ENCODE results near the gene SEMA3B. TPM values are rescaled to one million over a fixed set of nuclear protein-coding genes. Genes with fewer than 3 reads are reported as not detected.
"Not testable (repeated sequence)": the region's sequence is repeated elsewhere in the genome, so short reads cannot be mapped to it uniquely, and the experiment has no call there.

SEMA3B gene
- total RNA-seq, 1 experiment from 2014 or later, result 0.85 TPM

- in situ Hi-C loops (cut with HindIII; ENCODE audit: low pct_unique_long_range_greater_than_20kb, low sequenced_read_pairs), result no loop called here
- DNase-seq (ENCODE audit: low read depth, low spot score), result no peak
Observed at GRCh38 chr3:50236484-50237132, 32.3 kb upstream of the SEMA3B start.

DNA sequence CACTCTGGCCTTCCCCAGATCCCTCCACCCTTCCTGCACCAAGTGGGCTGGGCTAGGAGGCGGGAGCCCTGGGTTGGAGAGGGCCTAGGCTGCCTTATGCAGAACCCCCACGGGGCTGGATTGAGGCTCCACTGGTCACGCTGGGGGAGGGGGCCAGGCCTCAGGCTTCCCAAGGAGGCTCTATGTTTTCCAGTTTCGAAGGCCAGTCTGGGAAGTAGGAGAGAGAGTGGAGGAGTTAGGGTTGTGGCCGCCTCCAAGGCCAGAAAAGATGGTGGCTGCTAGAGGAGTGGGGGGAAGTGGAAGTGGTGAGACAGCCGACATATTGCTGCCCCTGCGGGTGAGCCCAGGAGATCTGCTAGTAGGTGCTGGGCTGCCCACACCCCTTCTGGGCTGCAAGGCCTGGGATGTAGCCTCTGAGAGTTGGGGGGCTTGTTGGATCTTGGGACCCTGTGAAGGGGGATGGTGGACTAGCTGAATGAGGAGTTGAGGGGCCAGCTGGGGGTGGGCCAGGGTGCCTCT is 31.8 kb upstream of the SEMA3B start:
- in situ Hi-C loops (cut with HindIII; ENCODE audit: low pct_unique_long_range_greater_than_20kb, low sequenced_read_pairs), result no loop called here
- DNase-seq (ENCODE audit: low read depth, low spot score), result no peak

- DNase-seq (ENCODE audit: low read depth, low spot score), result peak; percentile 78
- in situ Hi-C loops (cut with HindIII; ENCODE audit: low pct_unique_long_range_greater_than_20kb, low sequenced_read_pairs), result no loop called here
Observed at GRCh38 chr3:50237754-50238548, 31.0 kb upstream of the SEMA3B start.

DNA sequence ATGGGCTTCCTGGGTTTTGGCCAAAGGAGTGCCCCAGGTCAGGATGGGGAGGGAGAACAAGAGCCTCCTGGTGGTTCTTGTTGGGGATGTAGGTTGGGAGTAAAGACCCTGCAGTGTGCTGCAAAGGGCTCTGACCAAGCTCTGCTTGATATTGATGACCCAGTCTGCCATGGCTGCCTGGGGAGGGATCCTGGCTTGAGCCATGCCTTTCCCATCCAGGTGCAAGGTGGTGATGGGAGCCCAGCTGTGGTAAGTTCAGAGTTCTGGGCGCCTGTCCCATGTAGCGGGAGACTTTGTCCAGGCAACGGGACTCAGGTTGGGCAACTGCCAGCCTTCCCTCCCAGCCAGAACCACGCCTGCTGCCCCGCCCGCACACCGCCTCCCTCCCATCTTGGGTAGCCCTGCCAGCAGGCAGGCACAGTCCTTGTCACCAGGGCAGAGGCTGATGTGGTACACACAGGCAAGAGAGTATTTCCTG is 30.4 kb upstream of the SEMA3B start:
- in situ Hi-C loops (cut with HindIII; ENCODE audit: low pct_unique_long_range_greater_than_20kb, low sequenced_read_pairs), result no loop called here
- DNase-seq (ENCODE audit: low read depth, low spot score), result no peak

- in situ Hi-C loops (cut with HindIII; ENCODE audit: low pct_unique_long_range_greater_than_20kb, low sequenced_read_pairs), result no loop called here
- no peak for DNase-seq (ENCODE audit: low read depth, low spot score)
Observed at GRCh38 chr3:50239649-50240048, 29.3 kb upstream of the SEMA3B start.

- DNase-seq (ENCODE audit: low read depth, low spot score), result no peak
- in situ Hi-C loops (cut with HindIII; ENCODE audit: low pct_unique_long_range_greater_than_20kb, low sequenced_read_pairs), result no loop called here
Observed at GRCh38 chr3:50241163-50241562, 27.8 kb upstream of the SEMA3B start.

GRCh38 chr3:50241713-50242380 is 27.1 kb upstream of the SEMA3B start:
- in situ Hi-C loops (cut with HindIII; ENCODE audit: low pct_unique_long_range_greater_than_20kb, low sequenced_read_pairs), result no loop called here
- DNase-seq (ENCODE audit: low read depth, low spot score), result no peak

GRCh38 chr3:50242381-50242770 is 26.6 kb upstream of the SEMA3B start:
- DNase-seq (ENCODE audit: low read depth, low spot score), result no peak
- in situ Hi-C loops (cut with HindIII; ENCODE audit: low pct_unique_long_range_greater_than_20kb, low sequenced_read_pairs), result no loop called here

DNA sequence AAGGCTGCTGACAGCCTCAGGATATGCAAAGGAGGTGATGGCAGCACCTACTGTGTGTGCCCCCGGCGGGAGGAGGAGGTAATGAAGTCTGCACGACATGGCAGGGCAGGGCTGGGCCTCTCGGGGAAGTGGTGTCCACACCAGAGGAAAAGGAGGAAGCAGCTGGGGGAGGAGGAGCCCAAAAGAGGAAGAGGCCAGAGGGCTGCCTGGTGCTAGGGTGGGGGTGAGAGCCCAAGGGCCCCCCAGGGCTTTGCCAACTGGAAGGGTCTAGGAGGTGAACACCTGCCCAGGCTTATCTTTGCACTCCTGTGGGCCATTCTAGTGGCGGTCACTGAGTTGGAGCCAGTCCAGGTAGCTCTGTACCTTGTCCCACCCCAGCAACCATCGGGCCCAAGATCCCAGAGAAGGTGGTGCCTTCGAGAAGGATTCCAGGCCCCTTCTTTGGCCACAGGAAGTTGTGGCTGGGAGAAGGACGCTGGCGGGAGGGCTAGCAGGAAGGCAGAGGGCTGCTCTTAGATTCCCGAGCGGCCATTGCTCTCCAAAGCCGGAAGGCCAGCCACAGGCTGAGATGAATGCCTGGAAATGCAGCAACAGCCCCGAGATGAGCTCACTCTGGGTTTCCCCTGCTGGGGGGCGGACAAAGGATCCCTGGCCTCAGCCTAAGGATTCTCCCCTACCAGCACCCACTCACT is 25.9 kb upstream of the SEMA3B start:
- in situ Hi-C loops (cut with HindIII; ENCODE audit: low pct_unique_long_range_greater_than_20kb, low sequenced_read_pairs), result no loop called here
- DNase-seq (ENCODE audit: low read depth, low spot score), result no peak

GRCh38 chr3:50243543-50243895 is 25.4 kb upstream of the SEMA3B start:
- in situ Hi-C loops (cut with HindIII; ENCODE audit: low pct_unique_long_range_greater_than_20kb, low sequenced_read_pairs), result no loop called here
- DNase-seq (ENCODE audit: low read depth, low spot score), result no peak

- DNase-seq (ENCODE audit: low read depth, low spot score); in situ Hi-C loops (cut with HindIII; ENCODE audit: low pct_unique_long_range_greater_than_20kb, low sequenced_read_pairs): not testable (repeated sequence)
Observed at GRCh38 chr3:50244813-50245212, 24.1 kb upstream of the SEMA3B start.

- in situ Hi-C loops (cut with HindIII; ENCODE audit: low pct_unique_long_range_greater_than_20kb, low sequenced_read_pairs), result no loop called here
- DNase-seq (ENCODE audit: low read depth, low spot score), result no peak
Observed at GRCh38 chr3:50245251-50245745, 23.6 kb upstream of the SEMA3B start.

GRCh38 chr3:50245831-50246516 is 23.0 kb upstream of the SEMA3B start:
- DNase-seq (ENCODE audit: low read depth, low spot score), result peak; percentile 79
- in situ Hi-C loops (cut with HindIII; ENCODE audit: low pct_unique_long_range_greater_than_20kb, low sequenced_read_pairs), result no loop called here

DNA sequence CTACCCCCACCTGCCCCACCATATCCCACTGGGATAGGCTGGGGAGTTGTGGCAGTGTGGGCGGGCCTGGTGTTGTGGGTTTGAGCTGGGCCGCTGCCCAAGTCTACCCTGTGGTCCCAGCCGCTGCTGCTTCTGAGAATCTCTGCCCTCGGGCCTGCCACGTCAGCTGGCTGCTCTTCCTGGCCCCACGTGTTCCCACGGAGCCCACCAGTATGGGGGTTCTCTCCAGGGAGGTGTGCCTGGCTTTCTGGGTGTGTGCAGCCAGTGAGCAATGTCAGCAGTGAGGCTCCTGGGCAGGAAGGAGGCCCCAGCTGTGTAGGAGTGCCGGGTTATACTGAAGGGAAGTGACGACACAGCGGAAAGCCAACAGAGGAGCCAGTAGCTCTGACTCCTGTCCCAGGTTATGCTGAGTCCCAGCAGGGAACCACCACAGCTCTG is 22.4 kb upstream of the SEMA3B start:
- in situ Hi-C loops (cut with HindIII; ENCODE audit: low pct_unique_long_range_greater_than_20kb, low sequenced_read_pairs), result no loop called here
- peak; percentile 60 for DNase-seq (ENCODE audit: low read depth, low spot score)

- in situ Hi-C loops (cut with HindIII; ENCODE audit: low pct_unique_long_range_greater_than_20kb, low sequenced_read_pairs), result no loop called here
- DNase-seq (ENCODE audit: low read depth, low spot score), result no peak
Observed at GRCh38 chr3:50248387-50248786, 20.6 kb upstream of the SEMA3B start.

DNA sequence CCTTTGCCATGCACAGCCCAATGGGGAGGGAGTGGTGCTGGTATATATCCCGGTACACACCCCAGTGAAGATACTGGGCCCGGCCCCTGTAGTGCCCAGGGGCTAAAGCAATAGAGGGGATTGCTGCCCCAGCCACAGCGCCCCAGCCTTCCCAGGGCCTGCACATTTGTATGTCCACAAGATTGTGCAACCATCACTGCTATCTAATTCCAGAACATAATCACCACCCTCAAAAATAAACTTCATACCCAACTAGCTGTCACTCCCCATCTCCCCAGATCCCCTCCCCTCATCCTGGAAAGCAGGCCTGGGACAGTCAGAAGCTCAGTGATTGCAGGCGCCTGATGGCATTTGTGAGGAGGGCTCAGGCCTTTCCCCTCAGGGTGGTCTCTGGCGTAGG is 19.5 kb upstream of the SEMA3B start:
- no peak for DNase-seq (ENCODE audit: low read depth, low spot score)
- in situ Hi-C loops (cut with HindIII; ENCODE audit: low pct_unique_long_range_greater_than_20kb, low sequenced_read_pairs), result no loop called here

DNA sequence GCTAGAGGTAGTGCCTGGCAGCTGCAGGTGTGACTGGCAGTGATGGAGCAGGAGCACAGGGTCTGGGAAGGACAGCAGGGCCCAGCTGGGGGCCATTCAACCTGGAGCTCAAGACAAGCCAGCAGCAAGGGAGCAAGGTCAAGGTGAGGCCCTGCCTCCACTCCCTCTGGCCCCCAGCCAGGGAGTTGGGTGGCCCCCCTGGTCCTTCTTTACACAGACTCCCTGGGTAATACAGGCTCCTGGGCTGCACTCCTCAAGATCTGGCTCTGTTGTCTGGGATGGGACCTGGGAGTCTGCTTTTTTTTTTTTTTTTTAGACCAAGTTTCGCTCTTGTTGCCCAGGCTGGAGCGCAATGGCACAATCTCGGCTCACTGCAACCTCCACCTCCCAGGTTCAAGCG is 18.4 kb upstream of the SEMA3B start:
- in situ Hi-C loops (cut with HindIII; ENCODE audit: low pct_unique_long_range_greater_than_20kb, low sequenced_read_pairs), result no loop called here
- no peak for DNase-seq (ENCODE audit: low read depth, low spot score)

Data from SK-MEL-5 (cell line).